ENCODE results near the gene CHTF18. TPM values are rescaled to one million over a fixed set of nuclear protein-coding genes. Genes with fewer than 3 reads are reported as not detected.
A peak's percentile ranks its signal among the peaks of the same experiment; 100 is the strongest.

The CHTF18 gene
- total and polyA plus RNA-seq, 9 of the 15 experiments (the other 6 are each of a cell fraction or from before 2014, with no cell fraction given) = 2.5 to 123 (median 17.0) TPM

DNA sequence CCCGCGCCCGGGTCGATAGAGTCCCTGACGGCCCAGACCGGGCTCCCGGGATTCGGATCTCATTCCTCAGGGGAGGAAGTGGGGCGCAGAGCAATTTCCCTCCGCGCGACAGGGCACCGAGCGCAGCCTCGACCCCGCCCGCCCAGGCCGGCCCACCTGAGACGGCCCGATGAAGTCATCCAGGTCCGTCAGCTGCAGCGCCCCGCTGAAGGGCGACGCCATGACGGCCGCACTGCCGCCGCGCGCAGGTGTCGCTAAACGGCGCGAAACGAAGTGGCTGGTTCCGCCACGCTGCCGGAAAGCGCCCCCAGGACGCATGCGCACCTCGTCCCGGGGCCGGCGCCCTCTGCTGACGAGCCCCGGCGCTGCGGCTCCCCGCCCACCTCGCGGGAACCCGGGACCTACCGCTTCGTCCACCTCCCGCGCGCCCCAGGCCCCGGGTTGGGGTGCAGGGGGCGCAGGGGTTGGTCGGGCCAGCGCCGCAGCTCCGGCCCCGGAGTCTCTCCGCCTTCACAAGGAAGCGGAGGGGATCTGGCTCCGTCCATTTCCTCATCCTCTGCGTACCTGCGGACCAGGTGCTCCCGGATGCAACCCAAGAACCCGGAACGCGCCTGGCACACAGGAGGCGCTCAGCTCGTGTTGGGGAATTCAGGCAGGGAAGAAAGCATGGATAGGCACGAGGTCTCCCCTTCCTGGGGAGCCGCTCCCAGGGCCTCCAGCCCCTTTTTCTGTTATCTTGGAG, 47.5 kb upstream of the CHTF18 start, which contains the start of gene CIAO3 (continued):
- TF ChIP-seq, protein P1, sequence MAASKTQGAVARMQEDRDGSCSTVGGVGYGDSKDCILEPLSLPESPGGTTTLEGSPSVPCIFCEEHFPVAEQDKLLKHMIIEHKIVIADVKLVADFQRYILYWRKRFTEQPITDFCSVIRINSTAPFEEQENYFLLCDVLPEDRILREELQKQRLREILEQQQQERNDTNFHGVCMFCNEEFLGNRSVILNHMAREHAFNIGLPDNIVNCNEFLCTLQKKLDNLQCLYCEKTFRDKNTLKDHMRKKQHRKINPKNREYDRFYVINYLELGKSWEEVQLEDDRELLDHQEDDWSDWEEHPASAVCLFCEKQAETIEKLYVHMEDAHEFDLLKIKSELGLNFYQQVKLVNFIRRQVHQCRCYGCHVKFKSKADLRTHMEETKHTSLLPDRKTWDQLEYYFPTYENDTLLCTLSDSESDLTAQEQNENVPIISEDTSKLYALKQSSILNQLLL (CRISPR knock-in tag; IDR thresholded peaks at IDR 0.05; ENCODE audit: borderline replicate concordance) = no peak
- TF ChIP-seq HDAC8 (tag; IDR thresholded peaks at IDR 0.05) = no peak
- TF ChIP-seq, protein P2, sequence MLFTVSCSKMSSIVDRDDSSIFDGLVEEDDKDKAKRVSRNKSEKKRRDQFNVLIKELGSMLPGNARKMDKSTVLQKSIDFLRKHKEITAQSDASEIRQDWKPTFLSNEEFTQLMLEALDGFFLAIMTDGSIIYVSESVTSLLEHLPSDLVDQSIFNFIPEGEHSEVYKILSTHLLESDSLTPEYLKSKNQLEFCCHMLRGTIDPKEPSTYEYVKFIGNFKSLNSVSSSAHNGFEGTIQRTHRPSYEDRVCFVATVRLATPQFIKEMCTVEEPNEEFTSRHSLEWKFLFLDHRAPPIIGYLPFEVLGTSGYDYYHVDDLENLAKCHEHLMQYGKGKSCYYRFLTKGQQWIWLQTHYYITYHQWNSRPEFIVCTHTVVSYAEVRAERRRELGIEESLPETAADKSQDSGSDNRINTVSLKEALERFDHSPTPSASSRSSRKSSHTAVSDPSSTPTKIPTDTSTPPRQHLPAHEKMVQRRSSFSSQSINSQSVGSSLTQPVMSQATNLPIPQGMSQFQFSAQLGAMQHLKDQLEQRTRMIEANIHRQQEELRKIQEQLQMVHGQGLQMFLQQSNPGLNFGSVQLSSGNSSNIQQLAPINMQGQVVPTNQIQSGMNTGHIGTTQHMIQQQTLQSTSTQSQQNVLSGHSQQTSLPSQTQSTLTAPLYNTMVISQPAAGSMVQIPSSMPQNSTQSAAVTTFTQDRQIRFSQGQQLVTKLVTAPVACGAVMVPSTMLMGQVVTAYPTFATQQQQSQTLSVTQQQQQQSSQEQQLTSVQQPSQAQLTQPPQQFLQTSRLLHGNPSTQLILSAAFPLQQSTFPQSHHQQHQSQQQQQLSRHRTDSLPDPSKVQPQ (CRISPR knock-in tag; IDR thresholded peaks at IDR 0.05; ENCODE audit: borderline replicate concordance) = no peak
- no peak for TF ChIP-seq SRSF1 (IDR thresholded peaks at IDR 0.05; ENCODE audit: low read depth, low read length)
- TF ChIP-seq NR2F6 (CRISPR knock-in tag; IDR thresholded peaks at IDR 0.05) = no peak
- TF ChIP-seq FOXP1 (CRISPR knock-in tag; IDR thresholded peaks at IDR 0.05) = 0 out of 2 replicates have a peak, but pooled peaks have one; percentile 88
- TF ChIP-seq, protein P3, sequence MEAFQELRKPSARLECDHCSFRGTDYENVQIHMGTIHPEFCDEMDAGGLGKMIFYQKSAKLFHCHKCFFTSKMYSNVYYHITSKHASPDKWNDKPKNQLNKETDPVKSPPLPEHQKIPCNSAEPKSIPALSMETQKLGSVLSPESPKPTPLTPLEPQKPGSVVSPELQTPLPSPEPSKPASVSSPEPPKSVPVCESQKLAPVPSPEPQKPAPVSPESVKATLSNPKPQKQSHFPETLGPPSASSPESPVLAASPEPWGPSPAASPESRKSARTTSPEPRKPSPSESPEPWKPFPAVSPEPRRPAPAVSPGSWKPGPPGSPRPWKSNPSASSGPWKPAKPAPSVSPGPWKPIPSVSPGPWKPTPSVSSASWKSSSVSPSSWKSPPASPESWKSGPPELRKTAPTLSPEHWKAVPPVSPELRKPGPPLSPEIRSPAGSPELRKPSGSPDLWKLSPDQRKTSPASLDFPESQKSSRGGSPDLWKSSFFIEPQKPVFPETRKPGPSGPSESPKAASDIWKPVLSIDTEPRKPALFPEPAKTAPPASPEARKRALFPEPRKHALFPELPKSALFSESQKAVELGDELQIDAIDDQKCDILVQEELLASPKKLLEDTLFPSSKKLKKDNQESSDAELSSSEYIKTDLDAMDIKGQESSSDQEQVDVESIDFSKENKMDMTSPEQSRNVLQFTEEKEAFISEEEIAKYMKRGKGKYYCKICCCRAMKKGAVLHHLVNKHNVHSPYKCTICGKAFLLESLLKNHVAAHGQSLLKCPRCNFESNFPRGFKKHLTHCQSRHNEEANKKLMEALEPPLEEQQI (IDR thresholded peaks at IDR 0.05) = no peak
- TF ChIP-seq TARDBP (IDR thresholded peaks at IDR 0.05) = peak; percentile 57; the same call in 1 of the 2 replicates
- peak; percentile 74 for TF ChIP-seq MBD2 (IDR thresholded peaks at IDR 0.05; ENCODE audit: borderline replicate concordance, low read depth)
- TF ChIP-seq SP1 (CRISPR knock-in tag; IDR thresholded peaks at IDR 0.05) = peak; percentile 90
- TF ChIP-seq ZNF274 (IDR thresholded peaks at IDR 0.05; ENCODE audit: borderline replicate concordance, low read depth, low read length) = no peak
- TF ChIP-seq POLR2A (conservative IDR thresholded peaks at IDR 0.05) = peak; percentile 77
- no peak for TF ChIP-seq TRIM28 (IDR thresholded peaks at IDR 0.05)
- no peak for TF ChIP-seq ILF3 (IDR thresholded peaks at IDR 0.05; ENCODE audit: borderline replicate concordance)
- TF ChIP-seq ZNF77 (CRISPR knock-in tag; IDR thresholded peaks at IDR 0.05) = no peak
- no peak for TF ChIP-seq RAD51 (IDR thresholded peaks at IDR 0.05; ENCODE audit: borderline replicate concordance, low read depth)
- no peak for TF ChIP-seq TSC22D4 (tag; IDR thresholded peaks at IDR 0.05)
- TF ChIP-seq SPI1 (IDR thresholded peaks at IDR 0.05; ENCODE audit: borderline replicate concordance, low read depth, low read length) = peak; percentile 47; the same call in 1 of the 2 replicates
- peak; percentile 99 for TF ChIP-seq KLF13 (tag; IDR thresholded peaks at IDR 0.05; ENCODE audit: borderline replicate concordance, low read depth)
- no peak for TF ChIP-seq ZNF140 (CRISPR knock-in tag; IDR thresholded peaks at IDR 0.05)
- peak; percentile 85 for TF ChIP-seq PHF20 (IDR thresholded peaks at IDR 0.05; ENCODE audit: partially characterized antibody)
- TF ChIP-seq CEBPB (tag; IDR thresholded peaks at IDR 0.05) = no peak
- peak; percentile 63 for TF ChIP-seq SAP30 (IDR thresholded peaks at IDR 0.05; ENCODE audit: borderline replicate concordance, insufficient read depth, low read depth, low read length, poor library complexity, severe bottlenecking)
- TF ChIP-seq TCF7L2 (IDR thresholded peaks at IDR 0.05; ENCODE audit: low read depth, low read length) = 0 out of 2 replicates have a peak, but pooled peaks have one; percentile 11
